ENCODE measurements around the gene SLC15A1.

GRCh38 chr13:98686270-98686669 is 66.2 kb downstream of the SLC15A1 start:
- TF ChIP-seq, protein P1, sequence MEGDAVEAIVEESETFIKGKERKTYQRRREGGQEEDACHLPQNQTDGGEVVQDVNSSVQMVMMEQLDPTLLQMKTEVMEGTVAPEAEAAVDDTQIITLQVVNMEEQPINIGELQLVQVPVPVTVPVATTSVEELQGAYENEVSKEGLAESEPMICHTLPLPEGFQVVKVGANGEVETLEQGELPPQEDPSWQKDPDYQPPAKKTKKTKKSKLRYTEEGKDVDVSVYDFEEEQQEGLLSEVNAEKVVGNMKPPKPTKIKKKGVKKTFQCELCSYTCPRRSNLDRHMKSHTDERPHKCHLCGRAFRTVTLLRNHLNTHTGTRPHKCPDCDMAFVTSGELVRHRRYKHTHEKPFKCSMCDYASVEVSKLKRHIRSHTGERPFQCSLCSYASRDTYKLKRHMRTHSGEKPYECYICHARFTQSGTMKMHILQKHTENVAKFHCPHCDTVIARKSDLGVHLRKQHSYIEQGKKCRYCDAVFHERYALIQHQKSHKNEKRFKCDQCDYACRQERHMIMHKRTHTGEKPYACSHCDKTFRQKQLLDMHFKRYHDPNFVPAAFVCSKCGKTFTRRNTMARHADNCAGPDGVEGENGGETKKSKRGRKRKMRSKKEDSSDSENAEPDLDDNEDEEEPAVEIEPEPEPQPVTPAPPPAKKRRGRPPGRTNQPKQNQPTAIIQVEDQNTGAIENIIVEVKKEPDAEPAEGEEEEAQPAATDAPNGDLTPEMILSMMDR (optimal IDR thresholded peaks at IDR 0.05 in 1 of 3, IDR thresholded peaks at IDR 0.05 in 1 of 3, conservative IDR thresholded peaks at IDR 0.05 in 1 of 3; ENCODE audit: extremely low read depth in 1 of 3, insufficient read depth in 2 of 3, low read length in 3 of 3) = no peak
- no peak for TF ChIP-seq EZH2 (IDR thresholded peaks at IDR 0.05; ENCODE audit: low read length)

All from keratinocyte (primary cell).